Right lobe of liver (tissue), 4 donors: Measurements from ENCODE around the gene FBXW5.

Experiments
- CTCF ChIP-seq, 4 donors: fragments of 200-600 bp in 3 of 4; fragments of 450-650 bp in 1 of 4; IDR thresholded peaks; one replicate each; pipeline versions ENCODE4 v1.5.1 to v1.8.0; 2016 to 2022; ENCODE audit warnings: antibody characterized with exemption in 4 of 4, mild to moderate bottlenecking in 2 of 4
- POLR2A ChIP-seq: fragments of 450-650 bp; IDR thresholded peaks from one replicate; pipeline ENCODE4 v1.6.1; 2017; ENCODE audit warnings: antibody characterized with exemption, mild to moderate bottlenecking
- donor health status: DM: no; HTN: no; CAD: no.
- donor health status: DM: no; HTN: no; CAD: no.
- donor health status: DM: no; HTN: yes; CAD: no.

GRCh38 chr9:136981588-136982231, 37.2 kb upstream of the FBXW5 start:
- TF ChIP-seq CTCF (IDR thresholded peaks at IDR 0.05) (no peak), POLR2A (no peak)
